ENCODE data around the gene SPATA31C2.
"Not testable (repeated sequence)": the region's sequence is repeated elsewhere in the genome, so short reads cannot be mapped to it uniquely, and the experiment has no call there.

SPATA31C2 gene

DNA sequence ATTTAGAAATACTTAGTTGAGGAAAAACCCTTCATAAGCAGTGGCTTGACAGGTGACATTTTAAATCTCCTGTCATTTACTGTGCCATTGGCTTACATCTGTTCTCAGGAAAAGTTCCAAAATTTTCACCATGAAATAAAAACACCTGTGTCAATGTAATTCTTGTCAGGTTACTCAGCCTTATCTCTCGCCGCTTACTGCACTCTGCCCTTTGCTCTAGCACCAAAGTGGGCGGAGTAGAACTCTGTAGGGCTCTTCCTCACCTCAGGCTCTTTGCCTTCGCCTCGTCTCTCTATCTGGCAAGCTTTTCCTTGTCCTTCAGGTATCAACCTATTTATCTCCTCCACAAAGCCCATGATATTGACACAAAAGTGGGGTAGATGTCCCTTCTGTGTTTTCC is 20.2 kb downstream of the SPATA31C2 start:
- not testable (repeated sequence) for DNase-seq

DNA sequence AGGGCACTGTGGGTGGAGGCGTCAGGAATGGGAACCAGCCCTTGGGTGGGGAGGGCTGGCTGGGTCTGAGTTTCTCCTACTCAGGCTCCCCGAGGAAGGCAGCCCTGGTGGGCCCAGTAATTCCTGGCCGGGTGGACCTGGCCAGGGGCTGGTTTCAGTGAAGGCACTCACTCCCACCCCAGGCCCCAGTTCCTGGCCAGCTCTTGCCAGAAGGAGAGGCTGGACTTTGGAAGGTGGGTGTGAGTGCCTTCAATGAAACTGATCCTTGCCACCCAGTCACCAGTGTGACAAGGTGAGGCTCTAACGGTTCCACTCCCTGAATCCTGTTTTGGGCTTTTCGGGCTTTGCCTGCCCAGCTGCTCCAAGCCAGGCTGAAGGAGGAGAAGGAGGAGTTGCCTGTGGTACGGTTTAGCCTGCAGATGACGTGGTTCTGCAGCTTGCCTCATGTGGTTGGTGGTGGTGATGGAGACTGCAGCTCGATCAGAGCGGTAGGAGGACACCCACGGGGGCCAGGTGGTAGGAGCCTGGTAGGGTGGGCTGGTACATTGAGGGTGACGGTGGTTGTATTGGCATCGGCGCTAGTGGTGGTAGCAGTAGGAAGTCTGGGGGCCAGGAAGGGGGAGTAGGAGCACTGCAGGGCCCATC is 23.2 kb downstream of the SPATA31C2 start:
- DNase-seq, result not testable (repeated sequence)

DNA sequence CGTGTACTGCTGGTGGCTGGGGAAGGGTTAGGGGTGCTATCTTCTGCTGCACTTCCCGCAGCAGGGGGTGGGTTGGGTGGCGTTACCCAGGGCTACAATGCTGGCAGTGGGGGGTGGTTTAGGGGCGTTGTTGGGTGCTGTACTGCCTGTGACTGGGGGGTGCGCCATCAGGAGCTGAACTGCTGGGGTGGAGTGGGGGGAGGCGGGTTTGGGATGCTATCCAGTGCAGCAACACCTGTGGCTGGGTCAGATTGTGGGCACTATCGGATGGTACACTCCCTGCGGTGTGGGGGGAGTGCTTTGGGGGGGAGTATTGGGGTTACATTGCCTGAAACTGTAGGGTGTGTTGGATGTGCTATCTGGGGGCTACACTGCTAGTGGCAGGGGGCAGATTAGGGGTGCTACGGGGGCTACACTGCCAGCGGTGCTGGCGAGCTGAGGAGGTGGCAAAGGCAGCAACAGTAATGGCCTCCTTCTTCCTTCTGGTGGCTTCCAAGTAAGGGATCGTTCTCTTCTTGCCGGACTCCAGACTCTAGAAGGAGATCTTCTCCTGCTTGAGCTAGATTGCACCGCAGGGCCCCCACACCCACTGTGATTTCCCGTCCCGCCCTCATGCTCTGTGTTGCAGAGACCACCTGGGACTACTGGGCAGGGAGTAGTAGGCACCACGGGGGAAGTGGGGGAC is 23.9 kb downstream of the SPATA31C2 start:
- DNase-seq, result not testable (repeated sequence)

DNA sequence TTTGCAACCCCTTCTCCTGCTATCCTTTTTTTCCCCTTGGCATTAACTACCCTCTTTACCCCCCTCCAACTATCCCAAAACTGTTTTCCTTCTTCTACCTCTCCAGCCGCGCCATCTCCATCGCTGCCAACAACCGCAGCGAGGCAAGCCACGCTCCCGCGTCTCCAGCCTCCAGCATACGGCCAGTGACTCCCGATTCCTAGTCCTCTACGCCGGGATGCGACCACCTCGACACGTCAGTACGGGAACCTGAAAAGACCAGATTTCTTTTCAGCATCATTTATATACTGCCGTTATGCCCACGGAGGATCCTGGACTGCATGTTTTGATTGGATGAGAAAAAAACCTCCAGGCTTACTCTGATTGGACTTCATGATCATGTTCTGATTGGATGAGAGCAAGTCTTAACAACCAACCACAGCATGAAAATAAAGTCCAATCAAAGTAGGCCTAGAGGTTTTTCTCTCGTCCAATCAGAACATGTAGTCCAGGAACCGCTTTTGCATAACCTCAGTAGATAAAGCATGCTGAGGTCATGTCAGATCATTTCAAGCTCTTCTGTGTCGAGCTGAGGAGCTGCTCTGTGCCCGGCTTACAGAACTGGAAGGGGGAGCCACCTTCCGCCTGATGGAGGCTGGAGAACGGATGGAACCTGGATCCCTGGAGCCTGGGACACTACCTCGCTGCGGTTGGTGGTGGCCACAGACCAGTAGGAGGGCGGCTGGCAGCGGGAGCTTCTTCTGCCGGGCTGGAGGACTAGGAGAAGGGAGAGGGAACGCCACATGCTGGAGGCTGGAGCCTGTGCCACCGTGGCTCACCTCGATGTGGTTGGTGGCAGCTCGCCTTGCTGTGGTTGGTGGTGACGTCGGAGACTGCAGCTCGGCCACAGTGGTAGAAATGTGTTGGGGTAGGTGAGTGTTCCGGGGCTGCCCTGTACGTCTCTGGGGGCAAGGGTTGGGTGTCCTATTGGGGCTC is 24.8 kb downstream of the SPATA31C2 start:
- DNase-seq, result not testable (repeated sequence)

DNA sequence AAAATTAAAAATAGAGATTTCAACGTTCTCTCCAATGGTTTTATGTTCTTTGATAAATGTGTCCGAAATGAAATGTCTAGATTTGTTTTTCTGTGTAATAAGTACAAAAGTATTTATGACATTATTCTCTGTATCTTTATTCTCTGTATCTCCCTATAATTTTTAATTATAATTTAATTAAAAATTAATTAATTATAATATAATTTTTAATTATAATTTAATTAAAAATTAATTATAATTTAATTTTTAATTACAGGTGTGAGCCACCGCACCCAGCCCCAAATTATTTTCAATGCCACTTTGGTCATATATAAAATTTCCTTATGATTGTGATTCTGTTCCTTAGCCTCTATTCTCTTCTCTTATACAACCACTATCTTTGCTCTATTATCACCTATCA is 28.2 kb downstream of the SPATA31C2 start:
- no peak for DNase-seq

DNA sequence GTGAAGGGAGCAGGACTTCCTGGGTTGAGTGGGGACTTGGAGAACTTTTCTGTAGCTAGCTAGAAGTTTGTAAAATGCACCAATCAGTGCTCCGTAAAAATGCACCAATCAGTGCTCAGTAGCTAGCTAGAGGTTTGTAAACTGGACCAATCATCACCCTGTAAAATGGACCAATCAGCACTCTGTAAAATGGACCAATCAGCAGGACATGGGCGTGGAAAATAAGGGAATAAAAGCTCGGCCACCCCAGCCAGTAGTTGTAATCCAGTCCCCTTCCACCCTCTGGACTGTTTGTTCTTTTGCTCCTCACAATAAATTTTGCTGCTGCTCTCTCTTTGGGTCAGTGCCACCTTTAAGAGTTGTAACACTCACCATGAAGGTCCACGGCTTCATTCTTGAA is 29.5 kb downstream of the SPATA31C2 start:
- no peak for DNase-seq

DNA sequence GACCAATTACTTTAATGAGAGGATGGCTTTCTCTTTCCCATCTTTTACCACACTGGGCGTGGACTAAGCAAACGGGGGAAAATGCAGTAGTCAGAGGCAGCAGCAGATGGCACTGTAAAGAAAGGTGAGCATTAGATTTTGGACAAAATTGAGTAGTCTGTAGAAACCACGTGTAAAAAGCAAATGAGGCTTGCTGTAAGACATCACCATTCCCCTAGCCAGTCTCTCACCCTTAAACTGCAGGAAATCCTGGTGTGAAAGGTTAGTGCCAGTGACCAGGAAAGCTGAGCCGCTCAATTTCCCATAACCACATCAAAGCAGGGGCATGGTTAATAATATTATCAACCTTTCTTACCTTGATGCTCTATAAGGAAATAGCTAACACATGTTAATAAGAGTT is 31.8 kb downstream of the SPATA31C2 start:
- DNase-seq, result no peak

DNA sequence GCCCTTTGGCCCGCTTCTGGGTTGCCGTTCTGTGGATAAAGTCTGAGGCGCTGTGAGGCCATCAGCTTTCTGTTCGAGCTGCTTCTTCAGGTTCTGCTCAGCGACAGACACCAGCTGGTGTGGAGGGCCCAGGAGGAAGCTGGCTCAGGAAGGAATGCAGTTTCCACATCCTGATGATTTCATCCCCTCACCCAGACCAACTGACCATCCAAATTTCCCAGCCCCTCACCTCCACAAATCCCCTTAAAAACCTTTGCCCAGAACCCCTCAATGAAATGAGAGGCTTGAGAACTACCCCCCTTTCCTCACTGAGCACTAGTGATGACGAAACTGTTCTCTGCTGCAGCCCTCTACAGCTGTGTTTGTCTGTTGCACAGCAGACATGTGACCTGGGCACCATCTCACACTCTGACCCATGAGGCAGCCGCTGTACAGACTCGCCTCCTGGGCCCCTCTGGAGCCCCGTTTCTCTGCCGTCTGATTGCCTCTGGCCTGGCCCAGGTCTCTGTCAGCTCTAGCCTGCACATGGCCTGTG is 45.4 kb downstream of the SPATA31C2 start:
- no peak for DNase-seq

DNA sequence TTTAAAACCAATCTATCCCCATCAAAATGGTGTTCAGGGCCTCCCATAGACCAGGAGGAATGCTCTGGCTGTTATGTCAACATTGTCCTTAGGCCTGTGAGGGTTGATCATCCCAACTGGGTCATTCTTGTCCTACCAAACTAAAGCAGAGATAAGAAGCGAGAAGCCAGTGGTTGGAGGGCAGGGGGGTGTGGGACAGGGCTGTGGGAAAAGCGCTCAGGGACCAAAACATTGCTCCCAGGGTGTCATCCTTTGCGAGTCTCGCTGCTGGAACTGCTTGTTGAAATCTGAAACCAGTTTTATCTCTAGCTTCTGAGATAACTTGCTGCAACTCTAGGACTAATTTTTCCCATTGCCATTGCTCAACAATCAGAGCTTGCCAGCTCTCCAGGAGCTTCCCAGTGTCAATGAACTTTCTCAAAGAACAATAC is 48.1 kb downstream of the SPATA31C2 start:
- no peak for DNase-seq

DNA sequence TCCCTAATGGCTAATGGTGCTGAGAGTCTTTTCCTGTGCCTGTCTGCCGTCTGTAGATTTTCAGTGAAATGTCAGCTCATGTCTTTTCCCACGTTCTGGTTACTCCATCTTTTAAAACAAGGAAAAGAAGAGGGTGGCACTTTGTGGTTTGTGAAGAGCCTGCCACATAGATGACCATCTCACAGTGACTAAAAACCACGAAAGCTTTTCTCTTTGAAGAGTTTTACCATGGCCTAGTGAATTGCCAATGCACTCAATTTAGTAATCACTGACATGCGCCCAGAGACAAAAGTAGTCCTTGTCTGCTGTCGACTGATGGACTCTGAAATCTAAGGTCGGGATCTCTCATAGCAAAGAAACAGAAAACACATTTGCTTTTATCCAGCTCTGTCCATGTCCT is 50.4 kb downstream of the SPATA31C2 start:
- no peak for DNase-seq

DNA sequence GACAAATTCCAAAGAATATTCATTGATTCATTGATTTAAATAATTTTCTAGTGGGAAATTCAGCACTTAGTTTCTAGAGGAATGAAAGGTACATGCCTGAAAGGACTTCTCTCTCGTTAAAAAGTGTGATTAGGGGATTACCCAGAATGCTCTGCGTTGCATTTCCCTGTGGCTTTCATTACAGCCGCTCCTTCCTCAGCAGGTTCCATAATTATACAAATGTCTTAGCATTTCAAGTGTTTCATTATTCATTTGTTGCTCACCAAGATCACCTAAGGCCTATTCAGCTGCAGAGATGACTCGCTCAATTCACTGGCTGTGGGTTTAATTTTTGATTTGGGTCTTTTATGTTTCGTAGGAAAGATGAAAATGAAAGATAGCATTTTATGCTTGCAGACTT is 52.8 kb downstream of the SPATA31C2 start:
- no peak for DNase-seq

DNA sequence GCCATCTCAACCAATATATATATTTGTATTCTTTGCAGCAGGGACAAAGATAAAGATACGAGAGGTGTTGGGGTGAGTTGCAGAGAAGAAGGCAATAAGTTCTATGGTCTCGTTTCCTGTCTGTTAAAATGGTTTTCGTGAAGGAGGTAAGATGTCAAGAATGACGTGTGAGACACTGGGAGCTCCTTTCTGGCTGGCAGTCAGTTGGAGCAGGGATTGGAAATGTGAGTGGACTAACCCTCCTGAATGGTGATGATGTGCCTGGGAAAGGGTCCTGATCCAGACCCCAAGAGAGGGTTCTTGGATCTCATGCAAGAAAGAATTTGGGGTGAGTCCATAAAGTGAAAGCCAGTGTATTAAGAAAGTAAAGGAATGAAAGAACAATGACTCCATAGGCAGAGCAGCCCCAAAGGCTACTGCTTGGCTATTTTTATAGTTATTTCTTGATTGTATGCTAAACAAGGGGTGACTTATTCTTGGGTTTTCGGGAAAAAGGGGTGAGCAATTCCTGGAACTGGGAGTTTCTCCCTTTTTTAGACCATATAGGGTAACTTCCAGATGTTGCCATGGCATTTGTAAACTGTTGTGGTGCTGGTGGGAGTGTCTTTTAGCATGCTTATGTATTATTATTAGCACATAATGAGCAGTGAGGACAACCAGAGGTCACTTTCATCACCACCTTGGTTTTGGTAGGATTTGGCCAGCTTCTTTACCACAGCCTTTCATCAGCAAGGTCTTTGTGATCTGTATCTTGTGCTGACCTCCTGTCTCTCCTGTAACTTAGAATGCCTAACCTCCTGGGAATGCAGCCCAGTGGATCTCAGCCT is 53.7 kb downstream of the SPATA31C2 start:
- DNase-seq, result no peak

Measured in cortex of kidney (tissue), 1 donor.